Stimulated activated CD4-positive, alpha-beta T cell treated with anti-CD3 and anti-CD28 coated beads, Interleukin-15, amount 100 ng/mL, for 1 hour (primary cell): ENCODE results near the gene PROK2.

Experiments used
- DNase-seq, 2 donors: peaks; one replicate each; pipeline ENCODE4 v3.0.0-alpha.2; 2020; ENCODE audit warnings: low read depth in 1 of 2, low spot score in 1 of 2

The PROK2 gene

DNA sequence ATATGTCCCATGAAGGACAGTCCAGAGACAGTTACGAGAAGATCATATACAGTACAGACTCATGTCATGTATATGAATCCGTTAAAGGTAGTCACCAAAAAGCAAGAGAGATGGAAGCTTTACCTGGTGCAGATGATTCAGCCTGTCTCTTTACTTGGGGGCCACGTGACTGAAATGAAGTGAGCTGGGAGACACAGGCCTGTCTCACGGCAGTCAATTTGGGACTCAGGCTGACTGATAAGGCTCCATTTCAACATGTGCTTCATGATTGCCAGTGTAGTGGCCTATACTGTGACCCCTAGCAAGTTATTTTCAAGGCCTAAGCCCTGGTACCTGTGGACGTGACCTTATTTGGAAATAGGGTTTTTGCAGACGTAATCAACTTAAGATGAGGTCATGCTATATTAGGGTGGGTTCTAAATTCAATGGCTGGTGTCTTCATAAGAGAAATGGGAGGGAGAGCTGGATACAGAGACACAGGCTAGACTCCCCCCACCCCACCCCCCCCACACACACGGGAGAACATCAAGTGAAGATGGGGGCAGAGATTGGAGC is 3.0 kb upstream of the PROK2 start:
- DNase-seq, result no peak

DNA sequence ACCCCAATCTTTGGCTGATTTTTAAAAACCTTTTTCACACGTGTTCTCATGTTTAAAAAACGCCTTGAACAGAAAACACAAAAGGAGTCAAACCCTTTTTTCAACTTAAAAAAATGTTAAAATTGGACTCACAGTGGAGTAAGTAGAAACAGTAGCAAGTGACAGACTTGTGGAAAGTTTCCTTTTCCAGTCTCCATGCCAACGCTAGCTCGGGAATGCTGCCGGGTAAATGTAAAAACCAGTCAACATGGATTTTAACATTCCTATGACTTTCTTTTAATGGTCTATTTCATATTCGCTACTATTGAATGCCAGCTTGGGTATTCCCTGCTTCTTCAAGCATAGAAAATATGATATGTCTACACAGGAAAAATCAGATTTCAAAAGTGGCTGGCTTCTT is 1.6 kb upstream of the PROK2 start:
- DNase-seq, result no peak

DNA sequence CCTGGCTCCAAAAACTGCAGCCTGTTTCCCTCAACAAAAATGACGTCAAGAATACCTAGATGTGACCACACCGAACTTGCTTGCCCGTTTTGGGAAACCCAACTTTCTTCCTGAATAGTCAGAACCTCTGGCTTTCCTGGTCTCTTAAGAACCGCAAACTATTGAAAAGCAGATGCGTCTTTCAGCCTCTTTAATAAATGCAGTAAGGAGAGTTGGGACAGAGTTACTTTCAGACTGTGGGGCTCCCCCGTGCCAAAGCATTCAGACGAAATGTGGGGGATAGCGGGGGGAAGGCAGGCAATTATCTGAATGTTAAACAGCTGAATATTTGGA is 1.2 kb upstream of the PROK2 start:
- DNase-seq, result no peak

DNA sequence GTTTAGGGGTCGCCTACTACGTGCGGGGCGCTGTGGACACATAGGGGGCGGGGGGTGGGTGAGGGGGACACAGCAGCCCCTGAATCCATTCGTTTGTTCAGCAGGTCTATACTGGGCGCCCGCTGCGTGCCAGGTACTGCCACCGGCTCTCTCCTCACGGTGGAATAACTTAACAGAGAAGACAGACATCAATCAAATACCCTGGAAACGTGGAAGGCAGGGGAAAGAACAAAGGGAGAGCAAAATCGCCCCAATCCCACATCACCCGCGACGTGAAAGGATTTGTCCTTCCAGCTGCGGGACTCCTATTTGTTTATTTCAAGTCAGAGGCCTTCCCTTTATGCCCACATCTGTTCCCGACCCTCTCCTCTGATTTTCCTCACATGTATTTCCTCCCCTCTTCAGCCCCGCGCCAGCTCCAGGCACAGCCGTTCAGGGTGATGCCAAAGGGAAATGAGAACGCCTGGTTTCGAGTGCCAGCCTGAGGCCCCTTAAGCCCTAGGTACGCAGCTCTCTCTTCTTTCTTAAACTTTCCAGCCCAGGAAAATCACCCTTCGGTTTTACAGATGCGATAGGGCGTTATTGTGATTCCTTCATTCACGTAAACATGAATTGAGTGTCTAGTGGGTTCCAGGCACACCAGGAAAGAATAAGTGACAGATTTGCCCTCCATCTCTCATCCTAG is 726 bp upstream of the PROK2 start:
- DNase-seq, result no peak

DNA sequence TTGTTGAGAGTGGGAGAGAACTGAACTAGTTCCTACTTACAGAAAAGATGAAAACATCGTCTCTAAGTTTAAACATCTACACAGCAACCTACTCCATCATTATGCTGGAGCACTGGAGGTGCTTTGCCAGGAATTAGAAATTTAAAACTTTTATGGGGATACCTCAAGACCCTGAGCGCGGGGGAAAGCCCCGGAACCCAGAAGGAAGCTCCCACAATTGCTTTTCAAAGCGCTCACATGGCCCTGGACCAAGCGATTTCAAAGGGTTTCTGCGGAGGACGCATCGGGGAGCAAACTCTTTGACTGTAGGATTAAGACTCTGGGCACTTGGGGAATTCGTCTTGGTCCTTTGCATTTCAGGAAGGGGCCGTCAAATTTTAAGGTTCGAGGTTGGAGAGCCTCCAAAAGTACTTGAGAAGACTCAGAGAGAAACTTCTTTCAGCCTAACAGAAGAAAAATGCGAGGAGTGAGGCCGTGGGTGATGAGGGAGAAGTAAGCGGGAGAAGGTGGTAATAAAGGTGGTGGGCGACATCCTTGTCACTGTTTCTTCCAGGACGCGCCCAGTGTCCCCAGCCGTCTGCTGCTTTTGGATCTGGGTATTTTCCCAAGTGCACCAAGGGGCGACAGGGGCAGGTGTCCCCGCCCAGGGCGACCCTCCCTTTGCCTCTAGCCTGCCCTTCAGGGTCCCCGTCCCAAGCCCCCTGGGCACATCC is 591 bp downstream of the PROK2 start:
- no peak for DNase-seq

DNA sequence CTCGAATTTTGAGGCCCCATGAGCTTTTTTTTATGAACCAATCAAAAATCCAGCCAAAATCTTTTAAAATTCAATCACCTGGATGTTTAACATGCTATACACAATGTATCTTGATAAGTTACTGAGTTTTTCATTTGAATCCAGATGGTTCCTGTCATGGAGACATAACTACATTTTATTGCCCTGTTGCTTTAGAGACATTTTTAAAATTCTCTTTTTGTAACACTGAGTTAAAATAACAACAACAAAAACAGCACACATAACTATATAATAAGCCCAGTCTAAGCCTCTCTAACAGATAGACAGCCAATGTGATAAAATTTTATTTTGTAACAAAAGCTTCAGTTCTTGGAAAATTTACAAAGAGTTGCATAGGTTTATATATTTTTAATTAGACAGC is 1.8 kb downstream of the PROK2 start:
- no peak for DNase-seq

DNA sequence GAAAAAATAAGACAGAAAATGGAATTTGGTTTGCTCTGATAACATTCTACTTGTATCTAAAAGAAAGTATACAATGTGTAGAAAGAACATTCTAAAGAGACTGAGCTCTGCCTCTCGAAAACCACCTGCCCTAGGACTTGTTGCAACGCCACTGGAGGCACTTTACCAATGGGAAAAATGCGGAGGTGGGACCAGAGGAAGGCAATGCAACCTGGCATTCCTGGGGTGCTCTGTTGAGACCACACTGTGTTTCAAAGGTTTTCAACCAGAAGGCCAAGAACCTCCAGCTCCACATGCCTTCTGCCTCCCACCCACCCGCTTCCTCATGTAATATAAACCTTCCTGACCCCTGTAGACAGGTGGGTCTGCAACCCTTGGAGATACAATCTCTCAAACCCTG is 4.5 kb downstream of the PROK2 start:
- no peak for DNase-seq

DNA sequence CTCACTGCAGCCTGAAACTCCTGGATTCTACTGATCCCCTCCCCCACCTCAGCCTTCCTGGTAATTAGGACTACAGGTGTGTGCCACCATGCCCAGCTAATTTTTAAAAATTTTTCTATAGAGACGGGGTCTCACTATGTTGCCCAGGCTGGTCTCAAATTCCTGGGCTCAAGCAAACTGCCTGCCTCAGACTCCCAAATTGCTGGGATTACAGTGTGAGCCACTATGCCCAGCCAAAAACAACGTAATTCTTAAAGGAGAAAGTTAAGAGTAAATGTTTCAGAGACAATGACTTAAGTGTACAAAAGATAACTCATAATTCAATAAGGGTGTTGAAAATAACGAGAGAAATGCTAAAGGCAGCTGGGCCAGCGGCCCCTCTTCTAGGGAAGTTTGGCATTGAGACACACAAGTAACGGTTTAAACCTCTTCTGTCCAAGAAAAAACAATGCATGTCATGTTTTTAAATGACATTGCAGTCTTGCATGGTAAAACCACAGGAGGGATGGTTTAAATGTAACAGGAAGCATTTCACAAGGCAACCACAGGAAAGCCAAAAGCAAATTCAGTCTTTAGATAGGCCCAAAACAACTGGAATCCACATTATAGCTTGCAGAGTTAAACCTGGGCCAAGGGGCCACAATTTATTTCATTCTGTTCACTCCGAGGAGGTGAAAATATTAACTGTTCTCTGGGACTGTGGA is 5.1 kb downstream of the PROK2 start:
- DNase-seq, result no peak

DNA sequence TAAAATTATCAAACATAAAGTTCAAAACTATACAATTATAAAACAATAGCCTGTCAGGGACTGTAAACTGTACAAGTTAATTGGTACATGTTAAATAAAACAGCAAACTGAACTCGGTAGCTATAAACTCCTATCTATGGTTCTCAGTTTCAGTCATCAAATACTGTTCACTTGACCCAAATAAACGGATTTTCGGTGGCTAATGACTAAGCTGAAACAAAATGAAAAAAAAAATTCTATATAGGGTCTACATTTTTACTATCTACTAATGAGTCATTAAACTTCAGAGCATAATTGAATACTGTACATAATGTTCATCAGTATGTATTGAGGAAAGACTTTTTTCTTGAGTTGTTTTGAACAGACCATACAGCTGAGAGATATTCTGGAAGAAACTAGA is 6.6 kb downstream of the PROK2 start:
- no peak for DNase-seq

DNA sequence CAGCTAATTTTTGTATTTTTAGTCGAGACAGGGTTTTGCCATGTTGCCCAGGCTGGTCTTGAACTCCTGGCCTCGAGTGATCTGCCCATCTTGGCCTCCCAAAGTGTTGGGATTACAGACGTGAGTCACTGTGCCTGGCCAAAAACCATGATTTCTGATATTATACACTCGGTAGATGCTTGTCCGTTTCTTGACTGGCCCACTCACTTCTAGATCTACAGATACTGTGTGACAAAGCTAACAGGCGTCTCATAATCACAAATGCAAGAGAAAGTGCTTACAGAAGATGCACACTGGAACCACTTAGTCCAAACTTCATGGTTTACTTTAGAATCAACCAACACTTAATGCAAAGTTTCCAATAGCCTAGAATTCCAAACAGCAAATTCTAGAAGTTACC is 8.4 kb downstream of the PROK2 start:
- DNase-seq, result no peak

DNA sequence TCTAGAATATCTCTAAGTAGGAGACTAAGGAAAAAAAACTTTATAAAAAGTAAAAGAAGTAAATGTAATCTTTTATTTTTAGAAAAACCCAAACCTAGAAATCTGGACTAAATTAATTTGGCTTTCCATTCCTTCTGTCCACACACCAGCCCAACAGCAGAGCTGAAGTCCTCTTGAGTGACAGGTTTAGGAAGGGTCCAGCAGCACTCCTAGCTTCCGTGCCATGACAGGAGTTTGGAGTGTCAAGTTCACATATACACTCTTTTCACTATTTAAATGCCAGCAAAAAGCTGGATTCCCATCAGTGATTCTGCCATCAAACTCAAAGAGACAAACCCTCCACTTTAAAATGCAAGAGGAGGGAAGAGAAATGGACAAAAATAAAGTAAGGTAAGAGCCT is 13.1 kb downstream of the PROK2 start:
- no peak for DNase-seq

DNA sequence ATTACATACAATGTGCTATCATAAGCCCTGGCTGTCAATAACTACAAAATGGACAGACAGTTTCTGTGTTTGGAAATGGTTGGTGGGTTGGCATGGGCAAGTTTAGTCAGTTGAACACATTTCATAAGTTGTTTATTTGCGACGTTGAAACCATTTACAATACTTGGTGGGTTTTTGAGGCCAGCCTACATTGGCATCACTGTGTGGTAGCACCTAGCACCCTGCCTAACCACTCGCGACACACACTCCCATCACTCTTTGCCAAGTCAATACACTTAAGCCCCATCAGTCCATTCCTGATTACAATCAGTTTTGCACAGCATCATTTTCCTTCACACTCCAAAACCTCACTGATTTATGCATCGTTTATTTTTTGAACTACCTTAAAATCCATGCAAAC is 13.8 kb downstream of the PROK2 start:
- no peak for DNase-seq

DNA sequence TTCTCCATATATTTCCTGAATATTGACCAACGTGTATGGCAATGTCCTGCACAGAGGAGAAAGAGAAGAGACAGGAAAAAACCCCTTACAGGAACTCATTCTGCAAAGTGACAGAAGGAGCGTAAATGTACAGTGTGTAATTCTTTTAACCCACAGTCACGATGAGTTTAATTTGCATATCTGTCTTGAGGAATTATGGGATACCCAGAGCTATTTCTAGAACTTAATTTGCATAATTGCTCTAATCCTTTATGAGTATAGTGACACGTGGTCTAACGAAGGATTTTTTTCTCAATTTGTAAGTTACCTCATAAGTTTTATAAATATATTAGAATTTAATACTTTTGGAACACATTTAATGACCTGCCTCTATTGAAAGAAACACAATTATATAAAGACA is 21.5 kb downstream of the PROK2 start:
- DNase-seq, result no peak

DNA sequence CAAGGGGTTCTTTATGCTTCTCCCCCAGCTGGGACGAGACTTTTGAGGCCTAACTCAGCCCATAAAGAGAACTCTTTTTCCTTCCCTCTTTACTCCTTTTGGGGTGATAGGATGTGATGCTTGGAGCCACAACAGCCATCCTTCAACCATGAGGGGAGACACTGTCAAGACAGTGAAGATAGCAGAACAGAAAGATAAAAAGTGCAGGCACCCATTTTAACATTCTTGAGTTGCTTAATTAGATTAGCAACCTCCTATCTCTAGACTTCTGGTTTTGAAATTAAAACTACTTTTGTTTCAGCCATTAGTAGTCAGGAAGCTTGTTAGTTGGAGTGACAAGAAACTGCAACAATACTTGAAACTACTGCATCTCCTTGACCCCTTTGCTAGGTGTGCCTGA is 24.8 kb downstream of the PROK2 start:
- no peak for DNase-seq

DNA sequence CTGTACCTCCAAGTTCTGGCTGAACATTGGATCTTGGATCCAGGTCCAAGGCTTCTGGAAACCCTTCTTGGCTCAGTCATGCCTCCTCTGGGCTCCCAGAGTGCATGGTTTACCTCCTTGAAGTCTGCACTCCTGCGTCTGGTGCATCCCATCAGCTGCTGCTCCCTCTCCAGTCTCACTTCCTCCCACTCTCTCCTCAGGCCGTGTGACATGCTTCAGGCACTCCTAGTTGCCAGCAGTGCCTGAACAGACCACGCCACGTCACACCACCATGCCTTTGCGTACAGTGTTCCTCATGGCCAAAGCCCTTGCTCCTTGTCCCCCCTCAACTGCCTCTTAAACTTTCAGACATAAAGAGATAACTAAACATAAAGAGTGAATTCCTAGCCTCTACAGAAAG is 25.5 kb downstream of the PROK2 start:
- no peak for DNase-seq

DNA sequence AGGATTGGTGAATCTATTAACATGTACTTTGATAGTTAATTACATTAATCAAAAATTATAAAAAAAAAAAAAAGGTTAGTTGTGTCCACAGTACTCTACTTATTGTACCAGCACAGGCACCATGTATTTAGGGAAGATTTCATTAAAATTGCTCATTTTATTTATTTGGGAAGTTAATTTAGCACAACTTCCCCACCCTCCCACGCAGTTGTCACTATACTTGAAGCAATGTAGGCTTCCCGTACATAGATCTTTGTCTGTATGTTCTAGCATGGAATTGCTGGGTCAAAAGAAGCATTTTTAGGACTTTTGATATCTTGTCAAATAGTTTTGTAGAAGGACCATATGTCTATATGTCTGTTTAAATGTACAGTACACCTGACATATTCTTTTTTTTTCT is 26.9 kb downstream of the PROK2 start:
- DNase-seq, result no peak

DNA sequence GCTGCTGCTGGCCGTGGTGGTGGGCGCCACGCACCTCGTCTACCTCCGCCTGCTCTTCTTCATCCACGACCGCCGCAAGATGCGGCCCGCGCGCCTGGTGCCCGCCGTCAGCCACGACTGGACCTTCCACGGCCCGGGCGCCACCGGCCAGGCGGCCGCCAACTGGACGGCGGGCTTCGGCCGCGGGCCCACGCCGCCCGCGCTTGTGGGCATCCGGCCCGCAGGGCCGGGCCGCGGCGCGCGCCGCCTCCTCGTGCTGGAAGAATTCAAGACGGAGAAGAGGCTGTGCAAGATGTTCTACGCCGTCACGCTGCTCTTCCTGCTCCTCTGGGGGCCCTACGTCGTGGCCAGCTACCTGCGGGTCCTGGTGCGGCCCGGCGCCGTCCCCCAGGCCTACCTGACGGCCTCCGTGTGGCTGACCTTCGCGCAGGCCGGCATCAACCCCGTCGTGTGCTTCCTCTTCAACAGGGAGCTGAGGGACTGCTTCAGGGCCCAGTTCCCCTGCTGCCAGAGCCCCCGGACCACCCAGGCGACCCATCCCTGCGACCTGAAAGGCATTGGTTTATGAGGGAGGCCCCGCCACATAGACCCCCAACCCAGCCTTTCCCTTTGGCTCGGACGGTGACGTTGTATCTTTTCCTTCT is 30.2 kb downstream of the PROK2 start:
- no peak for DNase-seq

DNA sequence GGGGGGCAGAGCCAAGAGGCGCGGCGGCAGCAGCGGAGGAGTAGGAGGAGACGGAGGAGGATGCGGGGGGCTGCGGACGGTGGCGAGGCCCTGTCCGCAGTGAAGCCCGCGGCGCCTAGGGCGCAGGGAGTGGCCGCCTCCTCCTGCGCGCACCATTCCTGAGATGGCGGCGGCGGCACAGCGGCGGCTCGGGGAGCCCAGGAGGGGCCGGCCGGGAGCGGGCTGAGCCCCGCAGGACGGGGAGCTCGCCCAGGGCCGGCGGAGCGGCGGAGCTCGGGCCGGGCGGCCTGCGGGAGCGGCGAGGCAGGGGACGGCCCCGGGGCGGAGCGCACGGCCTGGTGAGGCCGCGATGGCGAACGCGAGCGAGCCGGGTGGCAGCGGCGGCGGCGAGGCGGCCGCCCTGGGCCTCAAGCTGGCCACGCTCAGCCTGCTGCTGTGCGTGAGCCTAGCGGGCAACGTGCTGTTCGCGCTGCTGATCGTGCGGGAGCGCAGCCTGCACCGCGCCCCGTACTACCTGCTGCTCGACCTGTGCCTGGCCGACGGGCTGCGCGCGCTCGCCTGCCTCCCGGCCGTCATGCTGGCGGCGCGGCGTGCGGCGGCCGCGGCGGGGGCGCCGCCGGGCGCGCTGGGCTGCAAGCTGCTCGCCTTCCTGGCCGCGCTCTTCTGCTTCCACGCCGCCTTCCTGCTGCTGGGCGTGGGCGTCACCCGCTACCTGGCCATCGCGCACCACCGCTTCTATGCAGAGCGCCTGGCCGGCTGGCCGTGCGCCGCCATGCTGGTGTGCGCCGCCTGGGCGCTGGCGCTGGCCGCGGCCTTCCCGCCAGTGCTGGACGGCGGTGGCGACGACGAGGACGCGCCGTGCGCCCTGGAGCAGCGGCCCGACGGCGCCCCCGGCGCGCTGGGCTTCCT is 31.0 kb downstream of the PROK2 start, which contains the start of gene GPR27:
GPR27 (plus strand) TSS at position 155 of the 909 bp plus-strand sequence; CDS start at position 350, 195 bp downstream.
- DNase-seq, result peak in 1 of 2 donors; percentile 16

DNA sequence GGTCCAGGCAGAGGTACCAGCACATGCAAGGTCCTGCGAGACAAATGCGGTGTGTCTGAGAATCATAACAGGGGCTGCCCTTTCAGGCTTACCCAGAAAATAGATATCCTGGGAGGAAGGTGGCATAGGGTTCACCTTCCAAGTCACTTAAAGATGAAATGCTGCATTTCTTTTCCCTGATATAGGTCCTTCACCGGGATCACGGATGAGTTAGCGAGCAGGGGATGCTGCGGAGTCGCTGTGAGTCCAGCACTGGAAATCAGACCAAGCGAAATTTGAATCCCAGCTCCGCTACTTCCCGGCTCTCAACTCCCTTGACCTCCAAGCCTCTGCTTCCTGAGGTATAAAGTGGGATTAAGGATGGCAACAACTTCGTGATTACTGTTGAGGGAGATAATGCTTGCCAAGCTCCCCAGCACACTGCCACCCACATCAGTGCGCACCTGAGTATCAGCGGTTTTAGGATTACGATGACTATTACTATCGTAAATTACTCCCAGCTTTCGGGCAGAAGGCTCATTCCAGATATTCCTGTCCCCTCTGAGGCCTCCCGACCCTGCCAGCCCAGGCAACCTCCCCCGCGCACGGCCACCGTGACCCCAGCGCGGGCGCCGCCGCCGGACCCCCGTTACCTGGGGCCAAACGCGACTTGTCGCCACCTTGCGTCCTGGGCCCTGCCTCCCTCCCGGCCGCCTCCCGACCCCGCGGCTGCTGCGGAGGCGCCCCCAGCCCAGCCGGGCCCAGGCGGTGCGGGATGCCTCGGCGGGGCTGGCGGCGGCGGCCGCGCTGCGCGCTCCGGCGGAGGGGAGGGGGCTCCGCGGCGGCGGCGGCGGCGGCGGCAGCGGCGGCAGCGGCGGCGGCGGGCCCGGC is 31.9 kb downstream of the PROK2 start:
- no peak for DNase-seq

DNA sequence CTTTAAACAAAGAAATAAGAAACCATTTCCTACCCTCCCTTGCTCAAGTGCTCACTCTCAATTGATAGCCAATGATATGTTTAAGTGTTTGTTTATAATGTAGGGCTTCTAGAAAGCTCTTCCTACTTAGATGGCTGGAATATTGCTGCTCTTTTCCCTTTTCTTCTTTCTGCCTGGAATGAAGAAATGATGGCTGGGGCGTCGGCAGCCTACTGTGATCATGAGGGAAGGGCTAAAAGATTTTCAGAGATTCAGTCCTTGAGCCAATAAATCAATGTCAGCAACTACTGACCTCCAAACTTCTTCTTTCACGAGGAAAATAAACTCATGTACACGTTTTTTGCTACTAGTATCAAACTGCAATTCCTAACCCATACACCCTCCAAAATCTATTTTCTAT is 33.3 kb downstream of the PROK2 start:
- DNase-seq, result no peak
